Smooth muscle cell (in vitro differentiated cells): ENCODE measurements around the gene ZBTB40. TPM values are rescaled to one million over a fixed set of nuclear protein-coding genes. Genes with fewer than 3 reads are reported as not detected.

Source experiments
- DNase-seq: peaks from one replicate; lab custom pipeline; 2025; ENCODE audit not compliant: unreplicated experiment; lab: John Stamatoyannopoulos, UW
- H2AFZ ChIP-seq: fragments of 200-600 bp; sonication (generic); 2 replicates; pipeline ENCODE4 v1.6.0; 2016; ENCODE audit warnings: antibody characterized with exemption, low read depth, mild to moderate bottlenecking
- H3F3A ChIP-seq: fragments of 200-600 bp; sonication (generic); 2 replicates; pipeline ENCODE4 v1.6.0; 2017; ENCODE audit warnings: antibody characterized with exemption, low read depth
- H3K27ac ChIP-seq: fragments of 200-600 bp; sonication (generic); 2 replicates; pipeline ENCODE4 v1.5.1; 2016; ENCODE audit warnings: low read depth, mild to moderate bottlenecking
- H3K27me3 ChIP-seq: fragments of 200-600 bp; sonication (generic); 2 replicates; pipeline ENCODE4 v1.6.1; 2016; ENCODE audit warnings: low read depth, mild to moderate bottlenecking
- H3K36me3 ChIP-seq: fragments of 200-600 bp; sonication (generic); 2 replicates; pipeline ENCODE4 v1.5.1; 2016; ENCODE audit warnings: low read depth
- H3K4me1 ChIP-seq: fragments of 200-600 bp; sonication (generic); 2 replicates; pipeline ENCODE4 v1.5.1; 2016; ENCODE audit warnings: low read depth
- H3K4me2 ChIP-seq: fragments of 200-600 bp; sonication (generic); 2 replicates; pipeline ENCODE4 v1.6.0; 2016; ENCODE audit warnings: mild to moderate bottlenecking
- H3K4me3 ChIP-seq: fragments of 200-600 bp; sonication (generic); 2 replicates; pipeline ENCODE4 v1.5.1; 2016; ENCODE audit warnings: mild to moderate bottlenecking
- H3K79me2 ChIP-seq: fragments of 200-600 bp; sonication (generic); 2 replicates; pipeline ENCODE4 v1.6.0; 2016; ENCODE audit warnings: low read depth, mild to moderate bottlenecking
- H3K9ac ChIP-seq: fragments of 200-600 bp; sonication (generic); 2 replicates; pipeline ENCODE4 v1.6.0; 2016; ENCODE audit warnings: low read depth
- H3K9me3 ChIP-seq: fragments of 200-600 bp; sonication (generic); replicated peaks from 2 replicates; pipeline ENCODE4 v1.5.1; 2016; ENCODE audit warnings: low read depth
- H4K20me1 ChIP-seq: fragments of 200-600 bp; sonication (generic); 2 replicates; pipeline ENCODE4 v1.6.0; 2016; ENCODE audit warnings: low read depth
- WGBS: methylation state at CpG from one replicate; pipeline ENCODE4 v1.1.7; 2016; ENCODE audit warnings: low lambda C conversion rate; 5-methylcytosine and 5-hydroxymethylcytosine counted together
- polyA plus RNA-seq: library from polyadenylated mRNA; unstranded; fragments of >200 nt; fragmentation: Nextera tagmentation; extraction: Ambion mirVana; gene quantifications from 2 replicates; pipeline ENCODE4 v1.2.1, GENCODE V29; 2016
- total RNA-seq: library from RNA; depleted of rRNA; stranded (reverse); fragments of >200 nt; gene quantifications from 2 replicates; pipeline ENCODE4 v1.2.3, GENCODE V29; 2014
- TF ChIP-seq, protein P1 (sequence below): fragments of 200-600 bp; sonication (generic); IDR thresholded peaks from 2 replicates; pipeline ENCODE4 v1.5.1; 2017; ENCODE audit warnings: borderline replicate concordance, mild to moderate bottlenecking, antibody characterized with exemption; ENCODE audit not compliant: insufficient read depth, poor library complexity, severe bottlenecking

ZBTB40 gene
- total and polyA plus RNA-seq, 2 experiments from 2014 or later, result 4.1 to 14.6 TPM

DNA sequence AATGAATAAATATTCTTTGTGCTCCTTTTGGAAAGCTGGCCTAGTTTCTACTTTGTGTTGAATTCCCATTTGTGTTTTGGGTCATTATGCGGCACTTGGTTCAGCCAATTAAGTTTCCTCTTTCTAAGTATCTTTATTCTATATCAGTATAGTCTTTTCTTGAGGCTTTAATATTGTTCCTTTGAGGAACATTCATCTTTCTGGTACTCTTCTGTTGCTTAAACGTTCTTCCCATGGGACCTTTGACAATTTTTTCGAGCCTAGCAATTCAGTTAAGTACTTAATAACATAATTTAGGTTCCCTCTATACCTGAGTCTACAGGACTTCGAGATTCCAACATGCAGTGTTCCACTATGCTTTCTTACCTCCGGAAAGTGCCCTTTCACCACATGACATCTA lies 24.9 kb downstream of the ZBTB40 start:
- Histone ChIP-seq H2AFZ (no peak overlapping the region), H3K4me3 (no peak overlapping the region), H3K27me3 (no peaks in the 10 kb centered on the region), H3K4me1 (no peaks in the 10 kb centered on the region), H4K20me1 (peaks cover 98% of the 10 kb centered on the region), H3K27ac (no peak overlapping the region), H3K79me2 (peaks cover 33% of the 10 kb centered on the region), H3F3A (no peaks in the 10 kb centered on the region), H3K9ac (no peak overlapping the region), H3K4me2 (no peak overlapping the region), H3K9me3 (no peaks in the 10 kb centered on the region), H3K36me3 (no peaks in the 10 kb centered on the region)
- DNase-seq, result no peak
- TF ChIP-seq, protein P1, sequence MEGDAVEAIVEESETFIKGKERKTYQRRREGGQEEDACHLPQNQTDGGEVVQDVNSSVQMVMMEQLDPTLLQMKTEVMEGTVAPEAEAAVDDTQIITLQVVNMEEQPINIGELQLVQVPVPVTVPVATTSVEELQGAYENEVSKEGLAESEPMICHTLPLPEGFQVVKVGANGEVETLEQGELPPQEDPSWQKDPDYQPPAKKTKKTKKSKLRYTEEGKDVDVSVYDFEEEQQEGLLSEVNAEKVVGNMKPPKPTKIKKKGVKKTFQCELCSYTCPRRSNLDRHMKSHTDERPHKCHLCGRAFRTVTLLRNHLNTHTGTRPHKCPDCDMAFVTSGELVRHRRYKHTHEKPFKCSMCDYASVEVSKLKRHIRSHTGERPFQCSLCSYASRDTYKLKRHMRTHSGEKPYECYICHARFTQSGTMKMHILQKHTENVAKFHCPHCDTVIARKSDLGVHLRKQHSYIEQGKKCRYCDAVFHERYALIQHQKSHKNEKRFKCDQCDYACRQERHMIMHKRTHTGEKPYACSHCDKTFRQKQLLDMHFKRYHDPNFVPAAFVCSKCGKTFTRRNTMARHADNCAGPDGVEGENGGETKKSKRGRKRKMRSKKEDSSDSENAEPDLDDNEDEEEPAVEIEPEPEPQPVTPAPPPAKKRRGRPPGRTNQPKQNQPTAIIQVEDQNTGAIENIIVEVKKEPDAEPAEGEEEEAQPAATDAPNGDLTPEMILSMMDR, result no peak
- 80% methylated on average over 5 of the region's 5 CpGs for WGBS

DNA sequence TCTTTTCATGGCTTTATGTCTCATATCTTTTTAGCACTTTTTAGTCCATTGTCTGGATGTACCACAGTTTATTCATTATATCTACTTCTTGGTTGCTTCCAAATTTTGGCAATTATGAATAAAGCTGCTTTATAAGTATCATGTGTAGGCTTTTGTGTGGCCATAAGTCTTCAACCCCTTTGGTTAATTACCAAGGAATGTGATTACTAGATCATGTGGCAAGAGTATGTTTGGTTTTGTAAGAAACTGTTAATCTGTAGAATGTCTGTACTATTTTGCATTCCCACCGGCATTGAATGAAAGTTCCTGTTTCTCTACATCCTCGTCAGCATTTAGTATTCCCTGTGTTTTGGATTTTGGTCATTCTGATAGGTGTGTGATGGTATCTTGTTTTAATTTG lies 31.5 kb downstream of the ZBTB40 start:
- H3K79me2 ChIP-seq, result peaks cover 53% of the 10 kb centered on the region
- DNase-seq, result no peak
- no peak overlapping the region for H3K9ac ChIP-seq
- peaks cover 93% of the 10 kb centered on the region for H4K20me1 ChIP-seq
- H3K9me3 ChIP-seq, result no peaks in the 10 kb centered on the region
- H3K36me3 ChIP-seq, result no peaks in the 10 kb centered on the region
- TF ChIP-seq, protein P1, result no peak
- H2AFZ ChIP-seq, result no peak overlapping the region
- no peaks in the 10 kb centered on the region for H3F3A ChIP-seq
- H3K4me1 ChIP-seq, result peaks cover 10% of the 10 kb centered on the region
- no peaks in the 10 kb centered on the region for H3K27me3 ChIP-seq
- H3K4me3 ChIP-seq, result no peak overlapping the region
- H3K4me2 ChIP-seq, result no peak overlapping the region
- WGBS, result 98% methylated on average over 2 of the region's 2 CpGs
- H3K27ac ChIP-seq, result no peak overlapping the region

DNA sequence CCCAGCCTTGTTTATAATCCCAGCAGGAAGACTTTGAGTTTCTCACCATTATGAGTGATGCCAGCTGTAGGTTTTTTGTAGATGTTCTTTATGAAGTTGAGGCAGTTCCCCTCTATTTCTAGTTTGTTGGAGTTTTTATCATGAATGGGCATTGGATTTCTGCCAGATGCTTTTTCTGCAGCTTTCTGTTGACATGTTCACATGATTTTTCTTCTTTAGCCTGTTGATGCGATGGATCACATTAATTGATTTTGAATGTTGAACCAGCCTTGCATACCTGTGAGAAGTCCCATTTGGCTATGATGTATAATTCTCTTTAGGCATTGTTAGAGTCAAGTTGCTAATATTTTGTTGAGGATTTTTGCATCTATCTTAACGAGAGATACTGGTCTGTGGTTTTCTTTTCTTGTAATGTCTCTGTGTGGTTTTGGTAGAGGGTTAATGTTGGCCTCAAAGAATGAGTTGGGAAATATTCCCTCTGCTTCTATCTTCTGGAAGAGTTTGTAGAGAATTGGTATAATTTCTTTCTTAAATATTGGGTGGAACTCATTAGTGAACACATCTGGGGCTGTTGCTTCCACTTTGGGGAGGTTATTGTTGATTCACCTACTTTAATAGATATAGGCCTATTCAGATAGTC lies 33.2 kb downstream of the ZBTB40 start:
- H2AFZ ChIP-seq, result no peak overlapping the region
- H3F3A ChIP-seq, result no peaks in the 10 kb centered on the region
- no peaks in the 10 kb centered on the region for H3K9me3 ChIP-seq
- H3K4me1 ChIP-seq, result peaks cover 11% of the 10 kb centered on the region
- H3K9ac ChIP-seq, result no peak overlapping the region
- H3K27ac ChIP-seq, result no peak overlapping the region
- peaks cover 95% of the 10 kb centered on the region for H4K20me1 ChIP-seq
- H3K79me2 ChIP-seq, result peaks cover 37% of the 10 kb centered on the region
- H3K4me3 ChIP-seq, result no peak overlapping the region
- no peak overlapping the region for H3K4me2 ChIP-seq
- TF ChIP-seq, protein P1, result no peak
- WGBS, result 78% methylated on average over 2 of the region's 2 CpGs
- DNase-seq, result no peak
- no peaks in the 10 kb centered on the region for H3K36me3 ChIP-seq
- H3K27me3 ChIP-seq, result no peaks in the 10 kb centered on the region

DNA sequence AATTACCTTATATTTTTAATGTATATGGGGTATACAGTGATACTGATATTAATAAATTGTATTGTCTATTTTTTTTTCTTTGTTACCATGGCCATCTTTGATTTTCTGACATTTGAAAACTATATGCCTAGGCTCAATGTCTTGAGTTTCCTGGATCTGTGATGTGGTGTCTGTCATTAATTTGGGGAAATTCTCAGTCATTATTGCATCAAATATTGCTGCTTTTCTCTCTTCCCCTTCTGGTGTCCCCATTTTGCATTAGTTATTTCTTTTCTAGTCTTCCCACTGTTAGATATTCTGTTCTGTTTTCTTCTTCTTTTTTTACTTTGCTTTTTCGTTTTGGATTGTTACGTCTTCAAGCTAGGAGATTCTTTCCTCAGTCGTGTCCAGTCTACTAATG lies 33.8 kb downstream of the ZBTB40 start:
- TF ChIP-seq, protein P1, result no peak
- WGBS, result 91% methylated on average over 3 of the region's 3 CpGs
- Histone ChIP-seq H3K9ac (no peak overlapping the region), H3K9me3 (no peaks in the 10 kb centered on the region), H2AFZ (no peak overlapping the region), H3K4me1 (peaks cover 11% of the 10 kb centered on the region), H3K27me3 (no peaks in the 10 kb centered on the region), H3K4me3 (no peak overlapping the region), H3K27ac (no peak overlapping the region), H3K79me2 (peaks cover 32% of the 10 kb centered on the region), H4K20me1 (peaks cover 95% of the 10 kb centered on the region), H3K4me2 (no peak overlapping the region), H3K36me3 (no peaks in the 10 kb centered on the region), H3F3A (no peaks in the 10 kb centered on the region)
- DNase-seq, result no peak
